ENCODE measurements around the gene TRPM3.

TRPM3 gene

DNA sequence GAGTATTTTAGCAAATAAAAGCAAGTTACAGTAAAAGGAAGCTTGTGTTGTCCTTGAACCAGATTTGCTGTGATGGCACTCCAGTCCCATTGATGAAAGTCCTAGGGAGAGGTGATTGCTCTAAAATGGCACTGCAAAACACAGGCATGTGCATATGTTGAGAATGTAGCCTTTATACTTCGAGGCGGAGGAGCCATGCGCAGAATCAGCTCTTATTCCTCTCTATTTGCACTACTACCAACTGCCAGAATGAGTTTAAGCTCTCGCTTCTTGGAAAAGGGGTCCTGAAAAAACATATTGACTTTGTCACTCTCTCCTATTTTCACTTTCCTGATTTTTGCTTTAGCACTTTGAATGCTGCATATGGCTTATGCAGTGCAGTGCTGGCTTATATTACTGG, 429.0 kb downstream of the TRPM3 start:
- TF ChIP-seq, protein P1, sequence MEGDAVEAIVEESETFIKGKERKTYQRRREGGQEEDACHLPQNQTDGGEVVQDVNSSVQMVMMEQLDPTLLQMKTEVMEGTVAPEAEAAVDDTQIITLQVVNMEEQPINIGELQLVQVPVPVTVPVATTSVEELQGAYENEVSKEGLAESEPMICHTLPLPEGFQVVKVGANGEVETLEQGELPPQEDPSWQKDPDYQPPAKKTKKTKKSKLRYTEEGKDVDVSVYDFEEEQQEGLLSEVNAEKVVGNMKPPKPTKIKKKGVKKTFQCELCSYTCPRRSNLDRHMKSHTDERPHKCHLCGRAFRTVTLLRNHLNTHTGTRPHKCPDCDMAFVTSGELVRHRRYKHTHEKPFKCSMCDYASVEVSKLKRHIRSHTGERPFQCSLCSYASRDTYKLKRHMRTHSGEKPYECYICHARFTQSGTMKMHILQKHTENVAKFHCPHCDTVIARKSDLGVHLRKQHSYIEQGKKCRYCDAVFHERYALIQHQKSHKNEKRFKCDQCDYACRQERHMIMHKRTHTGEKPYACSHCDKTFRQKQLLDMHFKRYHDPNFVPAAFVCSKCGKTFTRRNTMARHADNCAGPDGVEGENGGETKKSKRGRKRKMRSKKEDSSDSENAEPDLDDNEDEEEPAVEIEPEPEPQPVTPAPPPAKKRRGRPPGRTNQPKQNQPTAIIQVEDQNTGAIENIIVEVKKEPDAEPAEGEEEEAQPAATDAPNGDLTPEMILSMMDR (IDR thresholded peaks at IDR 0.05; ENCODE audit: borderline replicate concordance, control extremely low read depth, extremely low read depth, insufficient read depth, missing control alignments), result no peak
- in situ Hi-C loops (cut with MboI; ENCODE audit: low sequenced_read_pairs, unreplicated experiment), result no loop called here
- no peak for DNase-seq (ENCODE audit: low spot score)

DNA sequence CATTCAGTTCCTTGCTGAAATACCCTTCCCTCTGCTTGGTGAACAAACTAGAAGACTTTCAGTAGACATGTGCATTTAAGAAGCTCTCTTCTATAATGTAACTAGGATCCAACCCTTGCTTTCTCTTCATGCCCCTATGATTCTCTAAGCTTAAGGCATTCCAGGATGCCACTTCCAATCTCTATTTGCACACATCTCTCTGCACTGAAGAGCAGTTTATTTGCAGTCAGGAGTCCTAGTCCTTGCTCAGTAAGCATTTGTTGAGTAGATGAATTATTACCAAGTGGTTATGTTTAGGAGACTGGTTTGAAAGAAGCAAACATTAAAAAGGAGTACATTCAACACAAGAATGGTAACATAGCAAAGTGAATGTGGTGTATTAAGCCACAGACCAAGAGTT, 432.7 kb downstream of the TRPM3 start:
- in situ Hi-C loops (cut with MboI; ENCODE audit: low sequenced_read_pairs, unreplicated experiment), result no loop called here
- no peak for DNase-seq (ENCODE audit: low spot score)
- TF ChIP-seq, protein P1 (IDR thresholded peaks at IDR 0.05; ENCODE audit: borderline replicate concordance, control extremely low read depth, extremely low read depth, insufficient read depth, missing control alignments), result no peak

DNA sequence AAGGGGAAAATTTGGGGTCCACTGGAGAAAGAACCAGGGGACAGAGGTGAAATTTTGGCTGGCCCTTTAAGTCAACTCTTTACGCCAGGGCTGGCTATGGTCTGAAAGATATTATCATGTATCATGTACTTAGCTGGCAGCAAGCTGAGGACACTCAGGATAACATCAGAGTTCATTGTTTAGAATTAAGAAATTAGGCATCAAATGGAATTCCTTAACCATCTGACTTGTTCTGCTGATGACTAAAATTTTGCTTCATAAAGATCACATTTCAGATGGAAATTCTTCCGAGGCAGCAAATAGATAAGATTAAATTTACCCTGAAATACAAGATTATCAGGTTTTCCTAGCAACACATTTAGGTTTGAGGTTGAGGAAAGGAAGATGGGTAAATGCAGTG, 437.6 kb downstream of the TRPM3 start:
- TF ChIP-seq, protein P1 (IDR thresholded peaks at IDR 0.05; ENCODE audit: borderline replicate concordance, control extremely low read depth, extremely low read depth, insufficient read depth, missing control alignments), result no peak
- in situ Hi-C loops (cut with MboI; ENCODE audit: low sequenced_read_pairs, unreplicated experiment), result no loop called here
- DNase-seq (ENCODE audit: low spot score), result no peak

DNA sequence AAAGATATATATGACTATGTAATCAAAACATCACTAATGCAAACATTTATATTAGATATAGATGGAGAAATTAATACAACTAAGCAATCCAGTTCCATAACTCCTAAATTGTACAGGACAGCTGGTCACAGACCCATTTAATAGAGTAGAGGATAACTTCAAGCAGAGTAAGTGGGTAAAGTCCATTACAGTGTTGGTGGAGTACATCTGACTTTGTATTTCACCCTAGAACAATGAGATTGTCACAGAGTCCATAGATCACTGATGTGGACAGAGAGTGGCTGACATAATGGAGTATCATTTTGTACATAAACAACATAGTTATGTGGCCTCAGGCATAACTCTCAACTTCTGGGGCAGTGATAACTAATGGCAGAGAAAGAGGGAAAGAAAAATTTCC, 439.1 kb downstream of the TRPM3 start:
- no peak for DNase-seq (ENCODE audit: low spot score)
- in situ Hi-C loops (cut with MboI; ENCODE audit: low sequenced_read_pairs, unreplicated experiment), result no loop called here
- TF ChIP-seq, protein P1 (IDR thresholded peaks at IDR 0.05; ENCODE audit: borderline replicate concordance, control extremely low read depth, extremely low read depth, insufficient read depth, missing control alignments), result no peak

DNA sequence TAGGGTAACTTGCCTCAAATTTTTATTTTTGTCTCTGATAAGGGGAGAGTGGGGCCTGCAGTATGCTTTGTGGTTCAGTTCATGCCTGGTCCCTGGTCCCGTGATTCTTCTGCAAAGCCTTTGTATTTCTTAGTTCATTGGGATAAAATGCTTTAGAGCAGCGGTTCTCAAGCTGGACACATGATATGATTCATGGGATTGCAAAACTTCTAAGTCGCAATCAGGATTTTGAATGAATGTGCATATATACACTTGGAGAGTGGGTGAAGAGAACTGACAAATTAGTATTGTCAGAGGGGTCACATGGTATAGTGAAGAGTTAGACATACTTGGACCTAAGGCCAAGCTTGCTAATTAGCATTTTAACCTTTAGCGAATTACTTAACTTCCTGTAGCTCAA, 441.6 kb downstream of the TRPM3 start:
- in situ Hi-C loops (cut with MboI; ENCODE audit: low sequenced_read_pairs, unreplicated experiment), result no loop called here
- TF ChIP-seq, protein P1 (IDR thresholded peaks at IDR 0.05; ENCODE audit: borderline replicate concordance, control extremely low read depth, extremely low read depth, insufficient read depth, missing control alignments), result no peak
- no peak for DNase-seq (ENCODE audit: low spot score)

DNA sequence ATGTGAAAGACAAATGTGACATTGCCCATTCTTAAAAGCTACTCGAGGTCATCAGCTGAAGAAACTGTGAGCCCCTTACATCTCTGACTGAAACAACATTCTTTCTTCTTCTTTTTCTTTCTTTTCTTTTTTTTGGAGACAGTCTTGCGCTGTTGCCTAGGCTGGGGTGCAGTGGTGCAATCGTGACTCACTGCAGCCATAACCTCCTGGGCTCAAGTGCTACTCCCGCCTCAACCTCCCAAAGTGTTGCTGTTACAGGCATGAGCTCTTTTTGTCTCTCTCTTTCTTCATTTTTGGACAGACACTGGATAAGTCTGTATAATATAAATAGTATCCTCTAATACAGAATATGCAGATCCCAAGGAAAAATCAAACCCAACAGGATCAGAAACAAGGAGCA, 443.3 kb downstream of the TRPM3 start:
- DNase-seq (ENCODE audit: low spot score), result no peak
- TF ChIP-seq, protein P1 (IDR thresholded peaks at IDR 0.05; ENCODE audit: borderline replicate concordance, control extremely low read depth, extremely low read depth, insufficient read depth, missing control alignments), result no peak
- in situ Hi-C loops (cut with MboI; ENCODE audit: low sequenced_read_pairs, unreplicated experiment), result no loop called here

Measured in GM13976 (cell line).